IMR-90 (cell line): Measurements from ENCODE around the gene SCN8A.

Experiments used
- CHD1 ChIP-seq: IDR thresholded peaks from 2 replicates; pipeline ENCODE4 v1.6.1; 2012; ENCODE audit warnings: low read depth, low read length, improper control_type of control experiment
- POLR2A ChIP-seq: IDR thresholded peaks from 2 replicates; pipeline ENCODE4 v1.6.1; 2012; ENCODE audit warnings: mild to moderate bottlenecking, low read depth, low read length
- RAD21 ChIP-seq: IDR thresholded peaks from 2 replicates; pipeline ENCODE4 v1.6.1; 2012; ENCODE audit warnings: low read length, improper control_type of control experiment
- RFX5 ChIP-seq: IDR thresholded peaks from 2 replicates; pipeline ENCODE4 v1.8.0; 2012; ENCODE audit warnings: low read depth, mild to moderate bottlenecking, low read length, moderate library complexity
- USF2 ChIP-seq: fragments of 150-350 bp; IDR thresholded peaks from 2 replicates; pipeline ENCODE4 v1.6.1; 2017; ENCODE audit warnings: mild to moderate bottlenecking, antibody characterized with exemption, low read length, low read depth
- TF ChIP-seq, protein P1 (sequence below): conservative IDR thresholded peaks from 2 replicates; pipeline ENCODE4 v1.5.1; 2012; ENCODE audit warnings: mild to moderate bottlenecking, low read depth, low read length, improper control_type of control experiment

- TF ChIP-seq, protein P1, sequence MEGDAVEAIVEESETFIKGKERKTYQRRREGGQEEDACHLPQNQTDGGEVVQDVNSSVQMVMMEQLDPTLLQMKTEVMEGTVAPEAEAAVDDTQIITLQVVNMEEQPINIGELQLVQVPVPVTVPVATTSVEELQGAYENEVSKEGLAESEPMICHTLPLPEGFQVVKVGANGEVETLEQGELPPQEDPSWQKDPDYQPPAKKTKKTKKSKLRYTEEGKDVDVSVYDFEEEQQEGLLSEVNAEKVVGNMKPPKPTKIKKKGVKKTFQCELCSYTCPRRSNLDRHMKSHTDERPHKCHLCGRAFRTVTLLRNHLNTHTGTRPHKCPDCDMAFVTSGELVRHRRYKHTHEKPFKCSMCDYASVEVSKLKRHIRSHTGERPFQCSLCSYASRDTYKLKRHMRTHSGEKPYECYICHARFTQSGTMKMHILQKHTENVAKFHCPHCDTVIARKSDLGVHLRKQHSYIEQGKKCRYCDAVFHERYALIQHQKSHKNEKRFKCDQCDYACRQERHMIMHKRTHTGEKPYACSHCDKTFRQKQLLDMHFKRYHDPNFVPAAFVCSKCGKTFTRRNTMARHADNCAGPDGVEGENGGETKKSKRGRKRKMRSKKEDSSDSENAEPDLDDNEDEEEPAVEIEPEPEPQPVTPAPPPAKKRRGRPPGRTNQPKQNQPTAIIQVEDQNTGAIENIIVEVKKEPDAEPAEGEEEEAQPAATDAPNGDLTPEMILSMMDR: no peak
- no peak for TF ChIP-seq RAD21
- no peak for TF ChIP-seq RFX5
- no peak for TF ChIP-seq POLR2A
- no peak for TF ChIP-seq USF2
- TF ChIP-seq CHD1: no peak
Observed at GRCh38 chr12:51766067-51766676, 175.1 kb downstream of the SCN8A start.
